Cardiac fibroblast (primary cell): ENCODE measurements around the gene FAM229A.
A peak's percentile ranks its signal among the peaks of the same experiment; 100 is the strongest.

Experiments used
- DNase-seq, 2 donors: peaks; one replicate each; pipeline versions ENCODE4 v3.0.0 to v3.0.0-alpha.2; 2010; ENCODE audit warnings: low read depth in 2 of 2
- H3K4me3 ChIP-seq, 2 donors: replicated peaks in 1 of 2; 1 replicate in 1 of 2; 2 replicates in 1 of 2; pipeline ENCODE4 v1.5.1; 2011; ENCODE audit warnings: low read depth in 2 of 2, low read length in 2 of 2, mild to moderate bottlenecking in 2 of 2, moderate library complexity in 1 of 2
- CTCF ChIP-seq: IDR thresholded peaks from one replicate; pipeline ENCODE4 v1.5.1; 2011; ENCODE audit warnings: low read depth, mild to moderate bottlenecking, low read length, inconsistent platforms

Gene FAM229A

GRCh38 chr1:32330558-32331151 lies 31.6 kb downstream of the FAM229A start:
- DNase-seq: no peak

GRCh38 chr1:32329931-32330466 lies 32.3 kb downstream of the FAM229A start:
- no peak overlapping the region for H3K4me3 ChIP-seq
- DNase-seq: no peak
- no peak for TF ChIP-seq CTCF

More at GRCh38 chr1:32330558-32331151, 31.6 kb downstream of the FAM229A start:
- no peak for TF ChIP-seq CTCF
- no peak overlapping the region for H3K4me3 ChIP-seq

GRCh38 chr1:32327204-32327603 lies 35.1 kb downstream of the FAM229A start:
- no peak for DNase-seq
- TF ChIP-seq CTCF: no peak

GRCh38 chr1:32321712-32322291 lies 40.5 kb downstream of the FAM229A start:
- DNase-seq: peak in 1 of 2 donors; percentile 32
- TF ChIP-seq CTCF: no peak
- H3K4me3 ChIP-seq: no peak overlapping the region

More at GRCh38 chr1:32327204-32327603, 35.1 kb downstream of the FAM229A start:
- no peak overlapping the region for H3K4me3 ChIP-seq

- TF ChIP-seq CTCF: no peak
- no peak for DNase-seq
- no peak overlapping the region for H3K4me3 ChIP-seq
Measured at GRCh38 chr1:32318127-32318869, 44.0 kb downstream of the FAM229A start.

GRCh38 chr1:32316903-32317277 lies 45.4 kb downstream of the FAM229A start:
- TF ChIP-seq CTCF: no peak
- DNase-seq: no peak
- H3K4me3 ChIP-seq: no peak overlapping the region
